Esophagus squamous epithelium (tissue), 5 donors: ENCODE measurements around the gene IFT88. TPM values are rescaled to one million over a fixed set of nuclear protein-coding genes. Genes with fewer than 3 reads are reported as not detected.

Experiments used
- DNase-seq: peaks from one replicate; lab custom pipeline; 2025; lab: John Stamatoyannopoulos, UW
- H3K27ac ChIP-seq, 4 donors: fragments of 200-600 bp; sonication (generic); one replicate each; pipeline ENCODE4 v1.5.1; 2016 to 2019; ENCODE audit warnings: mild to moderate bottlenecking in 1 of 4
- H3K27me3 ChIP-seq, 4 donors: fragments of 200-600 bp; sonication (generic); 1 replicate in 3 of 4; 2 replicates in 1 of 4; pipeline versions ENCODE4 v1.5.1 to v1.6.0; 2017 to 2021; ENCODE audit warnings: antibody characterized with exemption in 1 of 4
- H3K36me3 ChIP-seq, 3 donors: fragments of 200-600 bp; sonication (generic); one replicate each; pipeline ENCODE4 v1.5.1; 2016 to 2019
- H3K4me1 ChIP-seq, 3 donors: fragments of 200-600 bp; sonication (generic); one replicate each; pipeline ENCODE4 v1.5.1; 2017 to 2019
- H3K4me3 ChIP-seq, 4 donors: fragments of 200-600 bp; sonication (generic); 1 replicate in 3 of 4; 2 replicates in 1 of 4; pipeline ENCODE4 v1.5.1; 2016 to 2019; ENCODE audit warnings: mild to moderate bottlenecking in 2 of 4, moderate library complexity in 1 of 4
- H3K9me3 ChIP-seq, 3 donors: fragments of 200-600 bp; sonication (generic); one replicate each; pipeline ENCODE4 v1.5.1; 2016 to 2019
- POLR2A ChIP-seq, 4 donors: fragments of 450-650 bp; IDR thresholded peaks; one replicate each; pipeline ENCODE4 v1.6.1; 2017; ENCODE audit warnings: antibody characterized with exemption in 4 of 4, mild to moderate bottlenecking in 4 of 4, moderate library complexity in 3 of 4
- WGBS, 2 donors: methylation state at CpG; one replicate each; pipeline ENCODE4 v1.1.5; 2018; 5-methylcytosine and 5-hydroxymethylcytosine counted together
- intact Hi-C: fragments of 100-400 bp; cut with DNase I; formaldehyde crosslinking; loops from one replicate; pipeline ENCODE4 v1.15.0; 2022
- total RNA-seq, 4 donors: library from RNA; depleted of rRNA; stranded (reverse); fragments of >200 nt; gene quantifications; one replicate each; pipeline ENCODE4 v1.1.0, GENCODE V29; 2016
- TF ChIP-seq, protein P1 (sequence below), 6 experiments: fragments of 450-650 bp in 4 of 6; fragments of 200-600 bp in 2 of 6; sonication (generic) in 2 of 6; IDR thresholded peaks; one replicate each; pipeline ENCODE4 v1.5.1; 2016 to 2019; ENCODE audit warnings: antibody characterized with exemption in 6 of 6, mild to moderate bottlenecking in 4 of 6, moderate library complexity in 4 of 6
- donor health status: DM: yes; HTN: yes; CAD: no.

The IFT88 gene
- total RNA-seq, 4 donors from 2014 or later, result 2.0 to 7.8 (median 4.8) TPM

GRCh38 chr13:20714161-20714560, 147.2 kb downstream of the IFT88 start:
- TF ChIP-seq, protein P1, sequence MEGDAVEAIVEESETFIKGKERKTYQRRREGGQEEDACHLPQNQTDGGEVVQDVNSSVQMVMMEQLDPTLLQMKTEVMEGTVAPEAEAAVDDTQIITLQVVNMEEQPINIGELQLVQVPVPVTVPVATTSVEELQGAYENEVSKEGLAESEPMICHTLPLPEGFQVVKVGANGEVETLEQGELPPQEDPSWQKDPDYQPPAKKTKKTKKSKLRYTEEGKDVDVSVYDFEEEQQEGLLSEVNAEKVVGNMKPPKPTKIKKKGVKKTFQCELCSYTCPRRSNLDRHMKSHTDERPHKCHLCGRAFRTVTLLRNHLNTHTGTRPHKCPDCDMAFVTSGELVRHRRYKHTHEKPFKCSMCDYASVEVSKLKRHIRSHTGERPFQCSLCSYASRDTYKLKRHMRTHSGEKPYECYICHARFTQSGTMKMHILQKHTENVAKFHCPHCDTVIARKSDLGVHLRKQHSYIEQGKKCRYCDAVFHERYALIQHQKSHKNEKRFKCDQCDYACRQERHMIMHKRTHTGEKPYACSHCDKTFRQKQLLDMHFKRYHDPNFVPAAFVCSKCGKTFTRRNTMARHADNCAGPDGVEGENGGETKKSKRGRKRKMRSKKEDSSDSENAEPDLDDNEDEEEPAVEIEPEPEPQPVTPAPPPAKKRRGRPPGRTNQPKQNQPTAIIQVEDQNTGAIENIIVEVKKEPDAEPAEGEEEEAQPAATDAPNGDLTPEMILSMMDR (IDR thresholded peaks at IDR 0.05), result no peak
- no peak for TF ChIP-seq POLR2A (IDR thresholded peaks at IDR 0.05)
- peak overlapping the region in 1 of 4 donors; percentile 29 for H3K4me3 ChIP-seq
- peak overlapping the region; percentile 49 to 84 (median 68) for H3K27ac ChIP-seq
- no peak for DNase-seq
- 13 to 47% methylated on average over 1 to 7 of the region's 8 CpGs for WGBS, 2 donors
- no peaks in the 10 kb centered on the region for H3K9me3 ChIP-seq
- no peaks in the 10 kb centered on the region for H3K36me3 ChIP-seq
- peaks cover 8 to 37% (median 27%) of the 10 kb centered on the region in 3 donors for H3K4me1 ChIP-seq
- intact Hi-C loops, result loop anchor here (10.0 kb wide), 2 partner anchors 121 to 211 kb away; no protein-coding TSS in a partner anchor
- H3K27me3 ChIP-seq, result peaks cover 0 to 21% (median 0%) of the 10 kb centered on the region in 4 donors

GRCh38 chr13:20714563-20715329, 147.8 kb downstream of the IFT88 start:
- peak overlapping the region; percentile 49 to 84 (median 68) for H3K27ac ChIP-seq
- H3K27me3 ChIP-seq, result peaks cover 0 to 23% (median 0%) of the 10 kb centered on the region in 4 donors
- H3K4me1 ChIP-seq, result peaks cover 8 to 31% (median 25%) of the 10 kb centered on the region in 3 donors
- TF ChIP-seq, protein P1 (IDR thresholded peaks at IDR 0.05), result no peak
- no peak for TF ChIP-seq POLR2A (IDR thresholded peaks at IDR 0.05)
- intact Hi-C loops, result loop anchor here (10.0 kb wide), 2 partner anchors 120 to 210 kb away; no protein-coding TSS in a partner anchor
- DNase-seq, result no peak
- 51 to 71% methylated on average over 4 to 6 of the region's 9 CpGs for WGBS, 2 donors
- H3K4me3 ChIP-seq, result peak overlapping the region in 1 of 4 donors; percentile 29
- no peaks in the 10 kb centered on the region for H3K36me3 ChIP-seq
- H3K9me3 ChIP-seq, result no peaks in the 10 kb centered on the region

DNA sequence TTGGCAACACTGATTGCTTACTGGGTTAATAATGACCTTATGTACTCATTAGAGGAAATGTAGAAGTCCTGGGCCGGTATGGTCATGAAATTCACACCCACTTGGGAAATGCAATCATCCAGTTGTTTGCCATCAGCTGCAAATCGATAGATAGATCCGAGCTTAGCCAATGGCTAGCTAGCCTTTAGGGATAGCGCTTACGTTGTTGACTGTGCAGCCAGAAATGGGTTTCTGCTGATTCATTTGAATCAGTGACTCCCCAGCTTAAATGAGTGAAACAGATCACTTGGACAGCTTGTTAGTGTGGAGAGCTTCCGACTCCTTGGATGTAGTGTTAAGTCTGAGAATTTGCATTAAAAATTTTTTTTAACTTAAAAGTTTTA, 148.4 kb downstream of the IFT88 start:
- Histone ChIP-seq H3K36me3 (no peaks in the 10 kb centered on the region), H3K4me3 (no peak overlapping the region), H3K27ac (peak overlapping the region in 3 of 4 donors; percentile 49 to 84 (median 81)), H3K27me3 (peaks cover 0 to 29% (median 0%) of the 10 kb centered on the region in 4 donors), H3K4me1 (peaks cover 8 to 30% (median 23%) of the 10 kb centered on the region in 3 donors), H3K9me3 (no peaks in the 10 kb centered on the region)
- TF ChIP-seq, protein P1 (IDR thresholded peaks at IDR 0.05), result no peak
- TF ChIP-seq POLR2A (IDR thresholded peaks at IDR 0.05), result no peak
- no peak for DNase-seq
- WGBS, 2 donors, result 82 to 89% methylated on average over 6 of the region's 6 CpGs
- intact Hi-C loops, result loop anchor here (10.0 kb wide), 2 partner anchors 119 to 209 kb away; no protein-coding TSS in a partner anchor

DNA sequence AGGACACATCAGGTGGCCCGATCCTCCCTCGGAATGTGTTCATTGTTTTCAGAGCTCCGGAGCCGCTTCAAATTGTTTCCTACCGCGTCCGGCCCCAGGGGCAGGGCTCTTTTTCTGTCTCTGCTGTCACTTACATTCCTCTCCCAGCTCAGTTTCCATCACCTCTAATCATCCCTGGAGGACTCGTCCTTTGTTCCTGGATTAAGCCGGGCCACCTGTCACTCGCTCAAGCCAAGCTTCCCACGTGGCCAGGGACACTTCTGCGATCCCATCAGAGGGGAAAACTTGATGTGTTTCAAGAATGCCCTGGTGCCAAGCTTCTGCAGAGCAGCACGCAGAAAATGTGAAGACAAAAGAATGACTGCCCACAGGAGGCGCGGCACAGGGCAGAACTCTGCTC, 150.0 kb downstream of the IFT88 start:
- H3K9me3 ChIP-seq, result no peaks in the 10 kb centered on the region
- WGBS, 2 donors, result 42 to 75% methylated on average over 5 to 9 of the region's 15 CpGs
- no peak overlapping the region for H3K4me3 ChIP-seq
- DNase-seq, result no peak
- peaks cover 0 to 45% (median 0%) of the 10 kb centered on the region in 4 donors for H3K27me3 ChIP-seq
- no peak overlapping the region for H3K27ac ChIP-seq
- TF ChIP-seq, protein P1 (IDR thresholded peaks at IDR 0.05), result no peak
- intact Hi-C loops, result loop anchor here (10.0 kb wide), 2 partner anchors 118 to 208 kb away; no protein-coding TSS in a partner anchor
- no peaks in the 10 kb centered on the region for H3K36me3 ChIP-seq
- H3K4me1 ChIP-seq, result peaks cover 16 to 40% (median 33%) of the 10 kb centered on the region in 3 donors
